ENCODE data around the gene PCSK1. TPM values are rescaled to one million over a fixed set of nuclear protein-coding genes. Genes with fewer than 3 reads are reported as not detected.
A peak's percentile ranks its signal among the peaks of the same experiment; 100 is the strongest.
"Not testable (repeated sequence)": the region's sequence is repeated elsewhere in the genome, so short reads cannot be mapped to it uniquely, and the experiment has no call there.

PCSK1 gene
- total RNA-seq, 8 experiments from 2014 or later = 0.38 to 101 (median 15.4) TPM

GRCh38 chr5:96381526-96381925 lies 51.5 kb downstream of the PCSK1 start:
- ATAC-seq (replicated peaks in 6 of 8) = peak in 5 of 8 experiments; percentile 94 to 98 (median 95)
- WGBS, 10 experiments = 6 to 56% (median 31%) methylated on average over 1 to 5 of the region's 5 CpGs; no CpG with 5 or more reads in 2 of the 10 experiments
- Histone ChIP-seq H3K27ac (peak overlapping the region in 1 of 2 donors; percentile 28), H3K4me1 (replicated peaks in 1 of 2) (peaks cover 13 to 31% of the 10 kb centered on the region in 2 donors), H3K4me3 (no peak overlapping the region)
- in situ Hi-C loops (cut with MboI; ENCODE audit: low pct_unique_long_range_greater_than_20kb in 2 of 9, low sequenced_read_pairs in 9 of 9, unreplicated experiment in 9 of 9) = no loop called here

- Histone ChIP-seq H3K4me1 (replicated peaks in 1 of 2) (peaks cover 4 to 16% of the 10 kb centered on the region in 2 donors), H3K27ac (no peak overlapping the region), H3K4me3 (no peak overlapping the region)
- in situ Hi-C loops (cut with MboI; ENCODE audit: low pct_unique_long_range_greater_than_20kb in 2 of 9, low sequenced_read_pairs in 9 of 9, unreplicated experiment in 9 of 9) = no loop called here
- ATAC-seq (replicated peaks in 6 of 8) = no peak
- 0 to 98% (median 82%) methylated on average over 1 to 5 of the region's 5 CpGs; no CpG with 5 or more reads in 2 of the 10 experiments for WGBS, 10 experiments
These were observed 53.2 kb downstream of the PCSK1 start for GRCh38 chr5:96379896-96380295.

- in situ Hi-C loops (cut with MboI; ENCODE audit: low pct_unique_long_range_greater_than_20kb in 2 of 9, low sequenced_read_pairs in 9 of 9, unreplicated experiment in 9 of 9) = no loop called here
These were observed 55.5 kb downstream of the PCSK1 start for GRCh38 chr5:96377597-96377996.

GRCh38 chr5:96377167-96377566 lies 55.9 kb downstream of the PCSK1 start:
- in situ Hi-C loops (cut with MboI; ENCODE audit: low pct_unique_long_range_greater_than_20kb in 2 of 9, low sequenced_read_pairs in 9 of 9, unreplicated experiment in 9 of 9) = no loop called here
- Histone ChIP-seq H3K4me1 (replicated peaks in 1 of 2) (peaks cover 15 to 26% of the 10 kb centered on the region in 2 donors), H3K4me3 (no peak overlapping the region), H3K27ac (no peak overlapping the region)
- 50 to 100% (median 86%) methylated on average over 1 to 2 of the region's 2 CpGs for WGBS, 10 experiments
- no peak for ATAC-seq (replicated peaks in 6 of 8)

More at GRCh38 chr5:96377597-96377996, 55.5 kb downstream of the PCSK1 start:
- Histone ChIP-seq H3K4me1 (replicated peaks in 1 of 2) (peaks cover 11 to 24% of the 10 kb centered on the region in 2 donors), H3K4me3 (no peak overlapping the region), H3K27ac (no peak overlapping the region)
- no peak for ATAC-seq (replicated peaks in 6 of 8)

- H3K4me1 ChIP-seq (replicated peaks in 1 of 2) = peaks cover 15 to 17% of the 10 kb centered on the region in 2 donors
- ATAC-seq (replicated peaks in 6 of 8) = no peak
- no peak overlapping the region for H3K27ac ChIP-seq
- no peak overlapping the region for H3K4me3 ChIP-seq
- in situ Hi-C loops (cut with MboI; ENCODE audit: low pct_unique_long_range_greater_than_20kb in 2 of 9, low sequenced_read_pairs in 9 of 9, unreplicated experiment in 9 of 9) = loop anchor here in 2 of 9 experiments (25.0 kb wide), 1 partner anchor 213 kb away; no protein-coding TSS in a partner anchor
- 0 to 100% (median 89%) methylated on average over 1 to 5 of the region's 5 CpGs; no CpG with 5 or more reads in 2 of the 10 experiments for WGBS, 10 experiments
These were observed 58.4 kb downstream of the PCSK1 start for GRCh38 chr5:96374653-96375052.

- in situ Hi-C loops (cut with MboI; ENCODE audit: low pct_unique_long_range_greater_than_20kb in 2 of 9, low sequenced_read_pairs in 9 of 9, unreplicated experiment in 9 of 9) = loop anchor here in 2 of 9 experiments (25.0 kb wide), 1 partner anchor 214 kb away; no protein-coding TSS in a partner anchor
- WGBS, 10 experiments = 33 to 83% (median 68%) methylated on average over 1 to 4 of the region's 4 CpGs; no CpG with 5 or more reads in 2 of the 10 experiments
- peak overlapping the region; percentile 19 to 74 for H3K27ac ChIP-seq
These were observed 59.7 kb downstream of the PCSK1 start for GRCh38 chr5:96373381-96373733.

GRCh38 chr5:96372726-96373380 lies 60.2 kb downstream of the PCSK1 start:
- Histone ChIP-seq H3K27ac (peak overlapping the region; percentile 70 to 74), H3K4me1 (replicated peaks in 1 of 2) (peaks cover 15 to 17% of the 10 kb centered on the region in 2 donors), H3K4me3 (no peak overlapping the region)
- WGBS, 10 experiments = 33 to 100% (median 67%) methylated on average over 1 to 2 of the region's 2 CpGs; no CpG with 5 or more reads in 2 of the 10 experiments
- in situ Hi-C loops (cut with MboI; ENCODE audit: low pct_unique_long_range_greater_than_20kb in 2 of 9, low sequenced_read_pairs in 9 of 9, unreplicated experiment in 9 of 9) = loop anchor here in 2 of 9 experiments (25.0 kb wide), 1 partner anchor 214 kb away; no protein-coding TSS in a partner anchor
- peak in 5 of 8 experiments; percentile 76 to 95 (median 91) for ATAC-seq (replicated peaks in 6 of 8)

More at GRCh38 chr5:96373381-96373733, 59.7 kb downstream of the PCSK1 start:
- no peak overlapping the region for H3K4me3 ChIP-seq
- peak in 5 of 8 experiments; percentile 27 to 57 (median 52) for ATAC-seq (replicated peaks in 6 of 8)
- H3K4me1 ChIP-seq (replicated peaks in 1 of 2) = peaks cover 15 to 17% of the 10 kb centered on the region in 2 donors

- H3K4me3 ChIP-seq = no peak overlapping the region
- no peak overlapping the region for H3K27ac ChIP-seq
- peaks cover 15 to 17% of the 10 kb centered on the region in 2 donors for H3K4me1 ChIP-seq (replicated peaks in 1 of 2)
- ATAC-seq (replicated peaks in 6 of 8) = no peak
- in situ Hi-C loops (cut with MboI; ENCODE audit: low pct_unique_long_range_greater_than_20kb in 2 of 9, low sequenced_read_pairs in 9 of 9, unreplicated experiment in 9 of 9) = loop anchor here in 2 of 9 experiments (25.0 kb wide), 1 partner anchor 216 kb away; no protein-coding TSS in a partner anchor
- 50 to 100% (median 89%) methylated on average over 1 to 2 of the region's 2 CpGs; no CpG with 5 or more reads in 2 of the 10 experiments for WGBS, 10 experiments
These were observed 62.1 kb downstream of the PCSK1 start for GRCh38 chr5:96370976-96371375.

- in situ Hi-C loops (cut with MboI; ENCODE audit: low pct_unique_long_range_greater_than_20kb in 2 of 9, low sequenced_read_pairs in 9 of 9, unreplicated experiment in 9 of 9) = loop anchor here in 2 of 9 experiments (25.0 kb wide), 1 partner anchor 220 kb away; no protein-coding TSS in a partner anchor
- H3K27ac ChIP-seq; H3K4me1 ChIP-seq (replicated peaks in 1 of 2); H3K4me3 ChIP-seq; ATAC-seq (replicated peaks in 6 of 8): not testable (repeated sequence)
- 40 to 100% (median 82%) methylated on average over 1 to 8 of the region's 8 CpGs; no CpG with 5 or more reads in 6 of the 10 experiments for whole genome bisulfite sequencing, 10 experiments
These were observed 65.7 kb downstream of the PCSK1 start for GRCh38 chr5:96367337-96367736.

GRCh38 chr5:96354237-96354636 lies 78.8 kb downstream of the PCSK1 start:
- in situ Hi-C loops (cut with MboI; ENCODE audit: low pct_unique_long_range_greater_than_20kb in 2 of 9, low sequenced_read_pairs in 9 of 9, unreplicated experiment in 9 of 9) = loop anchor here in 2 of 9 experiments (25.0 kb wide), 1 partner anchor 233 kb away; no protein-coding TSS in a partner anchor
- no peaks in the 10 kb centered on the region for H3K4me1 ChIP-seq (replicated peaks in 1 of 2)
- ATAC-seq (replicated peaks in 6 of 8) = no peak
- 71 to 100% (median 100%) methylated on average over 1 to 2 of the region's 2 CpGs; no CpG with 5 or more reads in 2 of the 10 experiments for WGBS, 10 experiments
- H3K4me3 ChIP-seq = no peak overlapping the region
- H3K27ac ChIP-seq = no peak overlapping the region

GRCh38 chr5:96353220-96353619 lies 79.8 kb downstream of the PCSK1 start:
- 60 to 100% (median 83%) methylated on average over 1 of the region's 1 CpG; no CpG with 5 or more reads in 4 of the 10 experiments for WGBS, 10 experiments
- in situ Hi-C loops (cut with MboI; ENCODE audit: low pct_unique_long_range_greater_than_20kb in 2 of 9, low sequenced_read_pairs in 9 of 9, unreplicated experiment in 9 of 9) = loop anchor here in 2 of 9 experiments (25.0 kb wide), 1 partner anchor 234 kb away; no protein-coding TSS in a partner anchor
- Histone ChIP-seq H3K27ac (no peak overlapping the region), H3K4me1 (replicated peaks in 1 of 2) (no peaks in the 10 kb centered on the region), H3K4me3 (no peak overlapping the region)
- no peak for ATAC-seq (replicated peaks in 6 of 8)

GRCh38 chr5:96350678-96351077 lies 82.4 kb downstream of the PCSK1 start:
- Histone ChIP-seq H3K4me3 (no peak overlapping the region), H3K4me1 (replicated peaks in 1 of 2) (no peaks in the 10 kb centered on the region), H3K27ac (no peak overlapping the region)
- ATAC-seq (replicated peaks in 6 of 8) = peak in 1 of 8 experiments; percentile 28
- 0 to 100% (median 69%) methylated on average over 1 to 2 of the region's 2 CpGs; no CpG with 5 or more reads in 3 of the 10 experiments for WGBS, 10 experiments
- in situ Hi-C loops (cut with MboI; ENCODE audit: low pct_unique_long_range_greater_than_20kb in 2 of 9, low sequenced_read_pairs in 9 of 9, unreplicated experiment in 9 of 9) = loop anchor here in 2 of 9 experiments (25.0 kb wide), 1 partner anchor 237 kb away; no protein-coding TSS in a partner anchor

GRCh38 chr5:96348536-96348935 lies 84.5 kb downstream of the PCSK1 start:
- in situ Hi-C loops (cut with MboI; ENCODE audit: low pct_unique_long_range_greater_than_20kb in 2 of 9, low sequenced_read_pairs in 9 of 9, unreplicated experiment in 9 of 9) = loop anchor here in 7 of 9 experiments (10.0 to 25.0 kb wide), 3 partner anchors 256 to 486 kb away; partner anchors contain the start of gene ELL2 (in 1 of the 7)
- 83 to 100% (median 94%) methylated on average over 1 of the region's 1 CpG; no CpG with 5 or more reads in 2 of the 10 experiments for WGBS, 10 experiments
- Histone ChIP-seq H3K27ac (no peak overlapping the region), H3K4me1 (replicated peaks in 1 of 2) (no peaks in the 10 kb centered on the region), H3K4me3 (no peak overlapping the region)
- ATAC-seq (replicated peaks in 6 of 8) = no peak
